SKM-1 (cell line): ENCODE data around the gene AKAP17A.
"Not testable (repeated sequence)": the region's sequence is repeated elsewhere in the genome, so short reads cannot be mapped to it uniquely, and the experiment has no call there.

Experiments used
- DNase-seq: peaks from one replicate; lab custom pipeline; 2025; ENCODE audit not compliant: unreplicated experiment; lab: John Stamatoyannopoulos, UW

The AKAP17A gene

GRCh38 chrX:1601051-1601767, 9.8 kb downstream of the AKAP17A start:
- no peak for DNase-seq

- DNase-seq: no peak
Observed at GRCh38 chrX:1601768-1602085, 10.3 kb downstream of the AKAP17A start.

GRCh38 chrX:1602299-1602698, 10.9 kb downstream of the AKAP17A start:
- DNase-seq: no peak

- no peak for DNase-seq
Observed at GRCh38 chrX:1606496-1606895, 15.1 kb downstream of the AKAP17A start.

- DNase-seq: no peak
Observed at GRCh38 chrX:1609311-1609710, 17.9 kb downstream of the AKAP17A start.

GRCh38 chrX:1609762-1610161, 18.4 kb downstream of the AKAP17A start:
- DNase-seq: no peak

- DNase-seq: no peak
Observed at GRCh38 chrX:1610166-1610565, 18.8 kb downstream of the AKAP17A start.

- DNase-seq: no peak
Observed at GRCh38 chrX:1610736-1611135, 19.3 kb downstream of the AKAP17A start.

- DNase-seq: no peak
Observed at GRCh38 chrX:1612641-1613286, 21.4 kb downstream of the AKAP17A start.

GRCh38 chrX:1614927-1615326, 23.5 kb downstream of the AKAP17A start, which contains the start of gene ASMT:
TSS of gene ASMT (plus strand) at chrX:1615059. CDS start at chrX:1615200, 141 bp downstream.
- no peak for DNase-seq

GRCh38 chrX:1618689-1619088, 27.3 kb downstream of the AKAP17A start:
- no peak for DNase-seq

GRCh38 chrX:1623691-1624090, 32.3 kb downstream of the AKAP17A start:
- DNase-seq: no peak

- DNase-seq: not testable (repeated sequence)
Observed at GRCh38 chrX:1624158-1624860, 32.9 kb downstream of the AKAP17A start.

- not testable (repeated sequence) for DNase-seq
Observed at GRCh38 chrX:1624861-1625215, 33.4 kb downstream of the AKAP17A start.

GRCh38 chrX:1629244-1629643, 37.8 kb downstream of the AKAP17A start:
- no peak for DNase-seq

GRCh38 chrX:1646009-1646408, 54.6 kb downstream of the AKAP17A start:
- DNase-seq: no peak

- no peak for DNase-seq
Observed at GRCh38 chrX:1649621-1650020, 58.2 kb downstream of the AKAP17A start.
